ENCODE data around the gene SORCS2.

DNA sequence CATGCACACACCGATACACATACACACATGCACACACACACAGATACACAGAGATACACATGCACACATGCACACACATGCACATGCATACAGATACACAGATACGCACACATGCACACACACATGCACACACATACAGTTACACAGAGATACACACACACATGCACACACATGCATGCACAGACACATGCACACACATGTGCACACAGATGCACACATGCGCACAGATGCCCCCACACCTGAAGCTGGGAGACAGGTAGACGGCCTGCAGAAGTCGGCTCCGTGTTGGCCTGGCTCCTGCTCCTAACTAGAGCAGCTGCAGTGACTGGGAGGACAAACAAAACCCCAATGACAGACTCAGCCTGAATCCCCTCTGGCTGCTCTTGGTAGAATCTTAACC, 195.6 kb downstream of the SORCS2 start:
- no peak for TF ChIP-seq POLR2A (IDR thresholded peaks at IDR 0.05)
- TF ChIP-seq, protein P1, sequence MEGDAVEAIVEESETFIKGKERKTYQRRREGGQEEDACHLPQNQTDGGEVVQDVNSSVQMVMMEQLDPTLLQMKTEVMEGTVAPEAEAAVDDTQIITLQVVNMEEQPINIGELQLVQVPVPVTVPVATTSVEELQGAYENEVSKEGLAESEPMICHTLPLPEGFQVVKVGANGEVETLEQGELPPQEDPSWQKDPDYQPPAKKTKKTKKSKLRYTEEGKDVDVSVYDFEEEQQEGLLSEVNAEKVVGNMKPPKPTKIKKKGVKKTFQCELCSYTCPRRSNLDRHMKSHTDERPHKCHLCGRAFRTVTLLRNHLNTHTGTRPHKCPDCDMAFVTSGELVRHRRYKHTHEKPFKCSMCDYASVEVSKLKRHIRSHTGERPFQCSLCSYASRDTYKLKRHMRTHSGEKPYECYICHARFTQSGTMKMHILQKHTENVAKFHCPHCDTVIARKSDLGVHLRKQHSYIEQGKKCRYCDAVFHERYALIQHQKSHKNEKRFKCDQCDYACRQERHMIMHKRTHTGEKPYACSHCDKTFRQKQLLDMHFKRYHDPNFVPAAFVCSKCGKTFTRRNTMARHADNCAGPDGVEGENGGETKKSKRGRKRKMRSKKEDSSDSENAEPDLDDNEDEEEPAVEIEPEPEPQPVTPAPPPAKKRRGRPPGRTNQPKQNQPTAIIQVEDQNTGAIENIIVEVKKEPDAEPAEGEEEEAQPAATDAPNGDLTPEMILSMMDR (IDR thresholded peaks at IDR 0.05): no peak

Measured in prostate gland (tissue), 2 donors.